Dermis lymphatic vessel endothelial cell (primary cell): Measurements from ENCODE around the gene PCDHGB1. TPM values are rescaled to one million over a fixed set of nuclear protein-coding genes. Genes with fewer than 3 reads are reported as not detected.

Source experiments
- total RNA-seq: library from RNA; depleted of rRNA; stranded (reverse); fragments of >200 nt; gene quantifications from 2 replicates; pipeline ENCODE4 v1.2.1, GENCODE V29; 2014

The PCDHGB1 gene
- 0.76 and 1.6 TPM in 2 replicates for total RNA-seq

GRCh38 chr5:141349917-141350619, at the start of gene PCDHGB1:
PCDHGB1 (plus strand) TSS chr5:141350099; CDS start chr5:141350261, 162 bp downstream.

GRCh38 chr5:141303756-141304155, 46.1 kb upstream of the PCDHGB1 start, which contains the start of gene SLC25A2:
SLC25A2 (minus strand) TSS chr5:141304049; CDS start chr5:141303865, 184 bp downstream.

DNA sequence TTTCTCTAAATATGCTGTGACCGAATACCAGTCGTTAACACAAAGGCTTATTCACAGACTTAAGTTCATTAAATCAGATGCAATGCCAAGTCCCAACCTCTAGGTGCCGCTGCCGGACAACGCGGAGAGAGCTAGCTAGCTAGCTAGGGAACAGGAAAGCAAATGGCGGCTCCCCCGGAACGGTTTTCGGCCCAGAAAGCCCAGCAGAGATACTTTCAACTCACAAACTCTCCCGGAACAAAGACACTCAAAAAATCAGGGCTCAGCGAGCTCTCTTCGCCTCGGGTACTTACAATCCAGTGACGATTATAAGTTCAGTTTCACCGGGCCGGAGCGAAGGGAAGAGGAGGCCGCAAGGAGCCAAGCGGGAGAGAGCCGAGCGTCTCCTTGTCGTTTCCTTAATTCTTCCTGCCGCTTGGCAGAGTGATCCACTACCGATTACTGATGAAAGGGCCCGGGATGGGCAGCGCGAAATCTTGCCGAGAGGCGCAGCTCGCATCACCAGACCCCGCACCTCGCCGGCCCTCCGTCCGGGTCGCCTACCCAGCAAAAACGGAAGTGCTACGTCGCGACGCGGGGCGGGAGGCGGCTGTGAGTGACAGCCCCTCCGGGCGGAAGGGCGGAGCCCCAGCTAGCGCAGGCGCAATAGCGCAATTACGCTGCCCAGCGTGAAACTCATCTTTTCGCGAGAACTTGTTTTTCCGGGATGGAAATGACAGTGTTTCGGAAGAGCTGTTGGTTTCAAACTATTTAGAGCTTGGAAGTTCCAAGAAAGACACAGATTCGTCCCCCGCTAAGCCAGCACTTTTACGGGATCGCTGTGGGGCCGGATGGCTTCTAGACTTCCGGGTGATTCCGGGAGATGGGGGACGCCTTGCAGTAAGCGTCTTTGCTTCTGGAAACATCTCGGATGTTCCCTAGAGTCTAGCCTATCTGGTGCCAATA, 29.4 kb upstream of the PCDHGB1 start, which contains the start of gene TAF7:
TAF7 (minus strand) TSS at position 560 of the 945 bp plus-strand sequence. CDS start 740 bp downstream, outside the sequence.

DNA sequence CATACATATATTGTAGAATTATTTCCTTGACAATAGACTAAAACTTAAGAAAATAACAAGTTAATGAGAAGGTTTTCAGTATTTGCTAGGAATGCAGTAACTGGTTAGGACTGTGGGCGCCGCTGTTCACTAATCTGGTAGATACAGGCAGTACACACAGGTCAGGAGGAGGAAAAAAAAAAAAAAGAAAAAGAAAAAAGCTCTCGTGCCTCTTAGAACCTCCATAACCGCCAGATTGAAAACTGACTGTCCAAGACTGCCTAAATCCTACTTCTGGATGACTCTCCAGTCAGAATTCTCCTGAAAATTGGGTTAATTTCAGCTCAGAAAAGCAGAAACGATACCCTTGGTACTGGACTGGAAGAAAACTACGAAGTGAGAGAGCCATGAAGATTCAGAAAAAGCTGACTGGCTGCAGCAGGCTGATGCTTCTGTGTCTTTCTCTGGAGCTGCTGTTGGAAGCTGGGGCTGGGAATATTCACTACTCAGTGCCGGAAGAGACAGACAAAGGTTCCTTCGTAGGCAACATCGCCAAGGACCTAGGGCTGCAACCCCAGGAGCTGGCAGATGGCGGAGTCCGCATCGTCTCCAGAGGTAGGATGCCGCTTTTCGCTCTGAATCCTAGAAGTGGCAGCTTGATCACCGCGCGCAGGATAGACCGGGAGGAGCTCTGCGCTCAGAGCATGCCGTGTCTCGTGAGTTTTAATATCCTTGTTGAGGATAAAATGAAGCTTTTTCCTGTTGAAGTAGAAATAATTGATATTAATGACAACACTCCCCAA, 19.4 kb upstream of the PCDHGB1 start, which contains the start of gene PCDHGA1:
PCDHGA1 (plus strand) TSS at position 216 of the 782 bp plus-strand sequence.

GRCh38 chr5:141338538-141339306, 11.2 kb upstream of the PCDHGB1 start, which contains the start of gene PCDHGA2:
PCDHGA2 (plus strand) TSS chr5:141338760.

DNA sequence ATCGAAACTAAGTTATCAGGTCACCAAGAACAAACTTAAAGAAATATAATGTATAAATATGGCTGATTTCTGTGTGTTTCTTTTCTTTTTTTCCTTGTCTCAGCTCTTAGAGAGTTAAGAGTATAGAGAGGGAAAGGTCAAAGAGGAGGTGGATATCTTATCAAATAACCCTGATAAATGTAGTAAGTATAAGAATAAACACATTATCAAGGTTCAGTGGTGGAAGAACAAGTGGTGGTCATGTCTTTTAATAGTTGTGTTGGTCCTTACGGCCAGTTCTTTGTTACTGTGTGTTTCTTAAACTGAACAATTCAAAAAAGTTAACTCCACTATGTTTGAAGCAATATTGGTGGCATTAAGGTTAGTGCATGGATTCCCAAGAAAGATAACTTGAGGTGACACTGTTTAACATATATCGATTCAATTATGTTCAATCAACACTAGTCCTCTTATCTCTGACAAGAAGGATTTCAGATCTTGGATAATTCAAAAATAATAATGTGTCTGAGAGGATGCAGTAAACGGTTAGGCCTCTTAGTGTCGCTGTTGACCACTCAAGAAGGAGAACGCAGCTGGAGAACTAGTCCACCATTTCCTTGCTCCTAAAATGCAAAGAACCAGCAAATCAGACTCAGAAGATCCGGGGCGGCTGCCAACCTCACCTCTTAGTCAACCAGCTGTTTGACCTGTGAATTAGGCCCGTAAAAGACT, 6.5 kb upstream of the PCDHGB1 start, which contains the start of gene PCDHGA3:
PCDHGA3 (plus strand) TSS at position 588 of the 711 bp plus-strand sequence. CDS start 205 bp downstream, outside the sequence.

GRCh38 chr5:141354900-141355469, 5.1 kb downstream of the PCDHGB1 start, which contains the start of gene PCDHGA4:
PCDHGA4 (plus strand) TSS chr5:141355021; CDS start chr5:141355108, 87 bp downstream.

DNA sequence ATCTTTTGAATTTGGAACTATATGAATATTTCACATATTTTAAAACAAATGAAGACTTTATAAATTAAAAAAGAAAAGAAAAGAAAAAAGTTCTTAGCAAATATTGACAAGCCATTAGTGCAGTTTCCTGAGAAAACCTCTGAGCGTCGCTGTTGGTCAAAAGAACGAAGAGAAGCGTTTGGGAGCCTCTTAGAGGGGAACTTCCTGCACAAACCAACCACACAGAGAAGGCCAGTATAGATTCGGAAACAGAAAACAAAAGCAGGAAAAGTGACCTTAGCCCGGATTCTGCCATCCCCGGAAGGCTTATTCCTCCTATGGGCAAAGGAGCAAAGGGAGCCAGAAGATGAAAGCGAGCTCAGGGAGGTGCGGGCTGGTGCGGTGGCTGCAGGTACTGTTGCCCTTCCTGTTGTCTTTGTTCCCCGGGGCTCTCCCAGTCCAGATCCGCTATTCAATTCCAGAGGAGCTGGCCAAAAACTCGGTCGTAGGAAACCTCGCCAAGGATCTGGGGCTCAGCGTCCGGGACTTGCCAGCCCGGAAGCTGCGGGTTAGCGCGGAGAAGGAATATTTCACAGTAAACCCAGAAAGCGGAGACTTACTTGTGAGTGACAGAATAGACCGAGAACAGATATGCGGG, 10.0 kb downstream of the PCDHGB1 start, which contains the start of gene PCDHGB2:
PCDHGB2 (plus strand) TSS at position 205 of the 637 bp plus-strand sequence; CDS start at position 347, 142 bp downstream.

GRCh38 chr5:141363952-141364660, 14.2 kb downstream of the PCDHGB1 start, which contains the start of gene PCDHGA5:
PCDHGA5 (plus strand) TSS chr5:141364162; CDS start chr5:141364331, 169 bp downstream.

GRCh38 chr5:141369994-141370848, 20.3 kb downstream of the PCDHGB1 start, which contains the start of gene PCDHGB3:
PCDHGB3 (plus strand) TSS chr5:141370242; CDS start chr5:141370395, 153 bp downstream.

DNA sequence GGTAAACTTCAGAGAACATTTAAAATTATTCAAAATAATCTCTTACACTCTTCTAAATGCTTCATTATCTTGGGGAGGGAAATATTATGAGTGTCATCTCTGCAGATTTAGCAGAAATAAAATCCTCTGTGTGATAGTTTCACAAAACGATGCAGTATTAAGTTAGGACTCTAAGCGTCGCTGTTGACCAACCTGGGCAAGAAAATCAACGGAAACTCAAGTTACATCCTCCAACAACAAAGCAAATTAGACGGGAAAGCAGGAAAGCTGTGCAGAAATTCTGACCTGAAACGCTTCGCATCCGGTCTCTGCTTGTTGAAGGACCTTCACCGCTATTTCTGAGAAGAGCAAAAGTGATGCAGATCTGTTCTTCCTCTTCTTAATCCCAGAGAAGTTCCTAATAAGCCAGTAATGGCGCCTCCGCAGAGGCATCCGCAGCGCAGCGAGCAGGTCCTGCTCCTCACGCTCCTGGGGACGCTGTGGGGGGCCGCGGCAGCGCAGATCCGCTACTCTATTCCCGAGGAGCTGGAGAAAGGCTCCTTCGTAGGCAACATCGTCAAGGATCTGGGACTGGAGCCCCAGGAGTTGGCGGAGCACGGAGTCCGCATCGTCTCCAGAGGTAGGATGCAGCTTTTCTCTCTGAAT, 23.9 kb downstream of the PCDHGB1 start, which contains the start of gene PCDHGA6:
PCDHGA6 (plus strand) TSS at position 219 of the 645 bp plus-strand sequence; CDS start at position 412, 193 bp downstream.

GRCh38 chr5:141382469-141383294, 32.8 kb downstream of the PCDHGB1 start, which contains the start of gene PCDHGA7:
PCDHGA7 (plus strand) TSS chr5:141382742; CDS start chr5:141382900, 158 bp downstream.

DNA sequence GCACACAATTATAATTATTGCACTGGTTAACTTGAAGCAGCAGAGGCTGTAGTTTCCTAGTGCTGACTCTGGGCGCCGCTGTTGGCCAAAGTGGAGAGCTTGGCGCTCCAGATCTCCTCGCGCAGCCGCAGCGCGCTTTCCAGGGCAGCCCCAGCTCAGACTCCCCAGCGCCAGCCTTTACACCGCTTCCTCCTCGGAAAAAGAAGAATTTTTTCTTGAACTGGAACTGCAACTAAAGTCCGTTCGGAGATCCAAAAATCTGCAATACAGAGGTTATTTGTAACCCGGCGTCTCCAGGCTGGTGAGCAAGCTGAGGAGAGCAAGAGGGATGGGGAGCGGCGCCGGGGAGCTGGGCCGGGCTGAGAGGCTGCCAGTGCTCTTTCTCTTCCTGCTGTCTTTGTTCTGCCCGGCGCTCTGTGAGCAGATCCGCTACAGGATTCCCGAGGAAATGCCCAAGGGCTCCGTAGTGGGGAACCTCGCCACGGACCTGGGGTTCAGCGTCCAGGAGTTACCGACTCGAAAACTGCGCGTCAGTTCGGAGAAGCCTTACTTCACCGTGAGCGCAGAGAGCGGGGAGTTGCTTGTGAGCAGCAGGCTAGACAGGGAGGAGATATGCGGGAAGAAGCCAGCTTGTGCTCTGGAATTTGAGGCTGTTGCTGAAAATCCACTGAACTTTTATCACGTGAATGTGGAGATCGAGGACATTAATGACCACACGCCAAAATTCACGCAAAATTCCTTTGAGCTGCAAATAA, 37.8 kb downstream of the PCDHGB1 start, which contains the start of gene PCDHGB4:
PCDHGB4 (plus strand) TSS at position 142 of the 755 bp plus-strand sequence; CDS start at position 329, 187 bp downstream.

GRCh38 chr5:141392429-141393198, 42.7 kb downstream of the PCDHGB1 start, which contains the start of gene PCDHGA8:
PCDHGA8 (plus strand) TSS chr5:141392633; CDS start chr5:141392814, 181 bp downstream.

